B cell (primary cell): ENCODE results near the gene BICRAL.
"Not testable (repeated sequence)": the region's sequence is repeated elsewhere in the genome, so short reads cannot be mapped to it uniquely, and the experiment has no call there.

Experiments used
- EZH2 ChIP-seq: IDR thresholded peaks from 2 replicates; pipeline ENCODE4 v1.6.1; 2012; ENCODE audit warnings: borderline replicate concordance, low read depth, mild to moderate bottlenecking, moderate library complexity, low read length; ENCODE audit not compliant: insufficient read depth, poor library complexity, severe bottlenecking
- TF ChIP-seq, protein P1 (sequence below): fragments of 200-600 bp; IDR thresholded peaks from one replicate; pipeline ENCODE4 v1.8.0; 2022; ENCODE audit warnings: antibody characterized with exemption, mild to moderate bottlenecking

- TF ChIP-seq, protein P1, sequence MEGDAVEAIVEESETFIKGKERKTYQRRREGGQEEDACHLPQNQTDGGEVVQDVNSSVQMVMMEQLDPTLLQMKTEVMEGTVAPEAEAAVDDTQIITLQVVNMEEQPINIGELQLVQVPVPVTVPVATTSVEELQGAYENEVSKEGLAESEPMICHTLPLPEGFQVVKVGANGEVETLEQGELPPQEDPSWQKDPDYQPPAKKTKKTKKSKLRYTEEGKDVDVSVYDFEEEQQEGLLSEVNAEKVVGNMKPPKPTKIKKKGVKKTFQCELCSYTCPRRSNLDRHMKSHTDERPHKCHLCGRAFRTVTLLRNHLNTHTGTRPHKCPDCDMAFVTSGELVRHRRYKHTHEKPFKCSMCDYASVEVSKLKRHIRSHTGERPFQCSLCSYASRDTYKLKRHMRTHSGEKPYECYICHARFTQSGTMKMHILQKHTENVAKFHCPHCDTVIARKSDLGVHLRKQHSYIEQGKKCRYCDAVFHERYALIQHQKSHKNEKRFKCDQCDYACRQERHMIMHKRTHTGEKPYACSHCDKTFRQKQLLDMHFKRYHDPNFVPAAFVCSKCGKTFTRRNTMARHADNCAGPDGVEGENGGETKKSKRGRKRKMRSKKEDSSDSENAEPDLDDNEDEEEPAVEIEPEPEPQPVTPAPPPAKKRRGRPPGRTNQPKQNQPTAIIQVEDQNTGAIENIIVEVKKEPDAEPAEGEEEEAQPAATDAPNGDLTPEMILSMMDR, result not testable (repeated sequence)
- TF ChIP-seq EZH2, result not testable (repeated sequence)
Observed at GRCh38 chr6:42733867-42734481, 47.9 kb upstream of the BICRAL start.
